ENCODE results near the gene F10. TPM values are rescaled to one million over a fixed set of nuclear protein-coding genes. Genes with fewer than 3 reads are reported as not detected.

F10 gene
- total and polyA plus RNA-seq, 2 donors (not counting 3 experiments of a cell fraction or from before 2014, with no cell fraction given): 0.25 TPM; not detected in 1

- Histone ChIP-seq H3K27me3 (ENCODE audit: control insufficient read depth in 2 of 2, insufficient read depth in 2 of 2, low read length in 2 of 2) (no peaks in the 10 kb centered on the region), H4K20me1 (replicated peaks; ENCODE audit: control insufficient read depth, extremely low read depth, insufficient read depth, low read length) (no peaks in the 10 kb centered on the region), H3K79me2 (ENCODE audit: control insufficient read depth, insufficient read depth, low read length) (no peaks in the 10 kb centered on the region), H2AFZ (ENCODE audit: low read depth, low read length) (no peak overlapping the region), H3K9me1 (replicated peaks; ENCODE audit: control insufficient read depth, extremely low read depth, insufficient read depth, low read length) (no peaks in the 10 kb centered on the region), H3K4me3 (replicated peaks in 1 of 3; ENCODE audit: insufficient read depth in 1 of 3, low read depth in 1 of 3, low read length in 3 of 3) (no peak overlapping the region), H3K4me2 (ENCODE audit: insufficient read depth, low read length) (no peak overlapping the region), H3K36me3 (ENCODE audit: control insufficient read depth in 2 of 2, extremely low read depth in 1 of 2, insufficient read depth in 2 of 2, low read length in 2 of 2) (peaks cover 16 to 23% of the 10 kb centered on the region in 2 experiments), H3K4me1 (ENCODE audit: control insufficient read depth, extremely low read depth, insufficient read depth, low read length) (peaks cover 14% of the 10 kb centered on the region), H3K9ac (replicated peaks; ENCODE audit: extremely low read depth, insufficient read depth, low read length) (no peak overlapping the region), H3K9me3 (replicated peaks; ENCODE audit: control insufficient read depth, insufficient read depth, low read length) (no peaks in the 10 kb centered on the region), H3K27ac (ENCODE audit: insufficient read depth, low read depth, low read length) (no peak overlapping the region)
- ChIA-PET CTCF (interaction anchor here (2.2 kb wide), 1 partner anchor 10 kb away, joined by 8 read pairs; no protein-coding TSS in a partner anchor), POLR2A (no interaction called here)
- intact Hi-C loops (cut with micrococcal nuclease) (no loop called here), dilution Hi-C loops (cut with MboI; ENCODE audit: extremely low pct_ligation_motif_present, low sequenced_read_pairs) (no loop called here)
- no TSS peak for BruUV-seq (replicated peaks)
- FAIRE-seq (no peak), DNase-seq (ENCODE audit: low read depth, low spot score) (no peak)
- TF ChIP-seq EZH2 (IDR thresholded peaks at IDR 0.05; ENCODE audit: borderline replicate concordance, low read depth, low read length, severe bottlenecking) (no peak), GATA2 (IDR thresholded peaks at IDR 0.05; ENCODE audit: insufficient read depth, insufficient read length, low read depth, low read length) (no peak), FOS (IDR thresholded peaks at IDR 0.05; ENCODE audit: borderline replicate concordance, insufficient read depth, low read length) (no peak), CTCF (IDR thresholded peaks at IDR 0.05; ENCODE audit: extremely low read depth in 1 of 2, insufficient read depth in 1 of 2, low read depth in 1 of 2, low read length in 2 of 2) (no peak), POLR2A (IDR thresholded peaks at IDR 0.05; ENCODE audit: low read depth, low read length) (no peak), MYC (IDR thresholded peaks at IDR 0.05; ENCODE audit: low read depth, low read length) (no peak), JUN (IDR thresholded peaks at IDR 0.05; ENCODE audit: borderline replicate concordance, insufficient read depth, insufficient read length, low read depth) (no peak), POLR2AphosphoS5 (IDR thresholded peaks at IDR 0.05; ENCODE audit: insufficient read depth, low read depth, low read length) (no peak)
- TF ChIP-seq, protein P1, sequence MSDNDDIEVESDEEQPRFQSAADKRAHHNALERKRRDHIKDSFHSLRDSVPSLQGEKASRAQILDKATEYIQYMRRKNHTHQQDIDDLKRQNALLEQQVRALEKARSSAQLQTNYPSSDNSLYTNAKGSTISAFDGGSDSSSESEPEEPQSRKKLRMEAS (IDR thresholded peaks at IDR 0.05; ENCODE audit: insufficient read depth, insufficient read length): no peak
Measured at GRCh38 chr13:113176822-113177221, 54.2 kb downstream of the F10 start.

Data from endothelial cell of umbilical vein (primary cell).